Measurements from ENCODE around the gene CTNNA3. TPM values are rescaled to one million over a fixed set of nuclear protein-coding genes. Genes with fewer than 3 reads are reported as not detected.

CTNNA3 gene
- total RNA-seq, 2 donors from 2014 or later, result 3.2 to 7.2 TPM

DNA sequence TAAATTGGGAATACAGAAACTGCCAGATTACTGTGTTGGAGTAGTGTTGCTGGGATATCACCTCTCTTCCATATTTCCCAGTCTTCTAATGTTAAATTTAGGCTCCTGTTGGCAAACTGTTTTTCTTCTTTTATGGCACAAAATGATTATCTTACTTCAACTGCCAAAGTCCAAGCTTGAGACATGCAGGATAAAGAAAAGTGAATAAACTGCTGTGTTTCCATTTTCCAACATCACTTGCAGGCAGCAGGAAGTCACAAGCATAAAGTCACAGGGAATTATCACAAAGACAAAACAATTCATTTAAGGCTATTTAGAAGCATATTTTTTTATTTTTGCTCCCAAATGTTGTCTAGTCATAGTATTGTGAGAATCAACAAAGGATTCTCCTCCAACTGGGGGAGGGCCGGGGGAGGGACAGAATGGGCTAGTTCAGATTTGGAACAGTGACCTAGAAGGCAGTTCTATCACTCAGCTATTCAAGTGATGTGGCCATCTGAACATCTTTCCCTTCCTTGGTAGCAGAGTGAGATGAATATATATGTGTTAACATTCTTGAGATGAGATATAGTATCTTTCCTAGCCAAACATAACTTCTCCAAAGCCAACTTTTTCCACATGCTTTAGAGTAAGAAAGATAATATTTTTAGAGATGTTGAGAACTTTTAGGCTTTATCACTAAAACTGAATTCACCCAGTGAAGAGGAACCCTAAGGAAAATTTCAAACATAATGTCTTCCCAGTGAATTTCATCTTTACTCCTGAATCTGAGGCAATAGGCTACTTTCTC, 364.7 kb downstream of the CTNNA3 start:
- no peak overlapping the region for H3K4me3 ChIP-seq (ENCODE audit: low read length)
- H3K27me3 ChIP-seq (ENCODE audit: control insufficient read depth, insufficient read depth, low read length, poor library complexity, severe bottlenecking), result no peaks in the 10 kb centered on the region
- no peak for DNase-seq
- H3K9ac ChIP-seq (ENCODE audit: extremely low read depth, low read length, poor library complexity, severe bottlenecking), result no peak overlapping the region
- no peak overlapping the region for H3K4me3 Mint-ChIP-seq
- H3K27ac ChIP-seq (ENCODE audit: low read depth, low read length), result no peak overlapping the region
- H3K4me1 Mint-ChIP-seq, result peaks cover 3% of the 10 kb centered on the region
- no peaks in the 10 kb centered on the region for H3K36me3 ChIP-seq (ENCODE audit: control insufficient read depth, insufficient read depth, low read length)
- no peaks in the 10 kb centered on the region for H3K9me3 Mint-ChIP-seq
- no peaks in the 10 kb centered on the region for H3K36me3 Mint-ChIP-seq (ENCODE audit: low read depth)
- TF ChIP-seq, protein P1, sequence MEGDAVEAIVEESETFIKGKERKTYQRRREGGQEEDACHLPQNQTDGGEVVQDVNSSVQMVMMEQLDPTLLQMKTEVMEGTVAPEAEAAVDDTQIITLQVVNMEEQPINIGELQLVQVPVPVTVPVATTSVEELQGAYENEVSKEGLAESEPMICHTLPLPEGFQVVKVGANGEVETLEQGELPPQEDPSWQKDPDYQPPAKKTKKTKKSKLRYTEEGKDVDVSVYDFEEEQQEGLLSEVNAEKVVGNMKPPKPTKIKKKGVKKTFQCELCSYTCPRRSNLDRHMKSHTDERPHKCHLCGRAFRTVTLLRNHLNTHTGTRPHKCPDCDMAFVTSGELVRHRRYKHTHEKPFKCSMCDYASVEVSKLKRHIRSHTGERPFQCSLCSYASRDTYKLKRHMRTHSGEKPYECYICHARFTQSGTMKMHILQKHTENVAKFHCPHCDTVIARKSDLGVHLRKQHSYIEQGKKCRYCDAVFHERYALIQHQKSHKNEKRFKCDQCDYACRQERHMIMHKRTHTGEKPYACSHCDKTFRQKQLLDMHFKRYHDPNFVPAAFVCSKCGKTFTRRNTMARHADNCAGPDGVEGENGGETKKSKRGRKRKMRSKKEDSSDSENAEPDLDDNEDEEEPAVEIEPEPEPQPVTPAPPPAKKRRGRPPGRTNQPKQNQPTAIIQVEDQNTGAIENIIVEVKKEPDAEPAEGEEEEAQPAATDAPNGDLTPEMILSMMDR (conservative IDR thresholded peaks at IDR 0.05), result no peak
- H3K4me1 ChIP-seq (ENCODE audit: control insufficient read depth, insufficient read depth, low read length), result no peaks in the 10 kb centered on the region
- no peak overlapping the region for H3K27ac Mint-ChIP-seq
- no peaks in the 10 kb centered on the region for H3K27me3 Mint-ChIP-seq (ENCODE audit: insufficient read depth)
- 91% methylated on average over 1 of the region's 1 CpG; no CpG with 5 or more reads in 1 of the 2 experiments for WGBS, 2 experiments (ENCODE audit: insufficient coverage in 1 of 2, insufficient read length in 1 of 2)
- no peaks in the 10 kb centered on the region for H3K9me3 ChIP-seq (ENCODE audit: control insufficient read depth, low read length)

DNA sequence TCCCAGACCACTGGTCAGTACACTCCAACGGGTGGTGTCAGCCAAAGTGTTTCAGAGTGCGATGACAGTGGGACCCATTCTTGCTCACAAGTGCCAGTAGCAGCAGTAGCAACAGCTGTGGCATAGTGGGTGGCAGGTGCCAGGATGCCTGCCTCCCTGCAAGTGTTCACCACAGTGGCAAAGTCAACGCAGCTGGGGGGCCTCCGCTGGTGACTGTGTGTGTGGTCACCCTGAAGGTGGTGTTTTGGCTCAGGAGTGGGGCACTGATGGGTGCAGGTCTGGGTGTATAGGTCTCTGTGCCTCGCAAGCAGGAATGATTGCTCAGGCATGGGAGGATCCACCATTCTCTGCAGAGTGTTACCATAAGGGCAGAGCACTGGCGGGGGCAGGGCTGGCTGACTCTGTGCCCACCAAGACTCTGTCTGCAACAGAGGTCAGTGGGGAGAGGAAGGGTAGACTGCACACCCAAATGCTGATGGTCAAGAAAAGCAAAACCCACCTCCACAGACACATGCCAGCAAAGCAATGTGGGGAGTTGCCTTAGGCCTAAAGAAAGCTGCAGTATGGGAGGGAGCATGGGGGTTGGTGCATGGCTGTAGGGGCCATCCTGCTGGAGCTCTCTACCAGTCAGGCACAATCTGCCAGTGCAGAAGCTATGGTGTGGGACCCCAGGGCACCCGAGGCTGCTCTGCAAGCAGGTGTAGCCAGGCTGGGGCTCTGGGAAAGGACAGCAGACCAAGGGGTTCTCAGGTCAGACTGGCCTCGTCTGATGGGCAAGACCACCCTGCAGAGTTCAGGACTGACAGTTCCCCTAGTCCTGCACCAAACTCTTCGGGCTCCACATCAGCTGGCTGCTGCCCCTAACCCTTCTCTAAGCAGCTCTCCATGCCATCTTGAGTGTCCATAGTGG, 368.1 kb downstream of the CTNNA3 start:
- TF ChIP-seq, protein P1 (conservative IDR thresholded peaks at IDR 0.05), result no peak
- Histone ChIP-seq H3K27ac (ENCODE audit: low read depth, low read length) (no peak overlapping the region), H3K9ac (ENCODE audit: extremely low read depth, low read length, poor library complexity, severe bottlenecking) (no peak overlapping the region), H3K36me3 (ENCODE audit: control insufficient read depth, insufficient read depth, low read length) (no peaks in the 10 kb centered on the region), H3K4me1 (ENCODE audit: control insufficient read depth, insufficient read depth, low read length) (no peaks in the 10 kb centered on the region), H3K9me3 (ENCODE audit: control insufficient read depth, low read length) (peaks cover 9% of the 10 kb centered on the region), H3K4me3 (ENCODE audit: low read length) (no peak overlapping the region), H3K27me3 (ENCODE audit: control insufficient read depth, insufficient read depth, low read length, poor library complexity, severe bottlenecking) (no peaks in the 10 kb centered on the region)
- WGBS, 2 experiments (ENCODE audit: insufficient coverage in 1 of 2, insufficient read length in 1 of 2), result 56 to 81% methylated on average over 3 to 9 of the region's 9 CpGs
- Mint-ChIP-seq H3K27ac (no peak overlapping the region), H3K4me3 (no peak overlapping the region), H3K27me3 (ENCODE audit: insufficient read depth) (no peaks in the 10 kb centered on the region), H3K36me3 (ENCODE audit: low read depth) (no peaks in the 10 kb centered on the region), H3K4me1 (peaks cover 3% of the 10 kb centered on the region), H3K9me3 (peaks cover 17% of the 10 kb centered on the region)
- no peak for DNase-seq

DNA sequence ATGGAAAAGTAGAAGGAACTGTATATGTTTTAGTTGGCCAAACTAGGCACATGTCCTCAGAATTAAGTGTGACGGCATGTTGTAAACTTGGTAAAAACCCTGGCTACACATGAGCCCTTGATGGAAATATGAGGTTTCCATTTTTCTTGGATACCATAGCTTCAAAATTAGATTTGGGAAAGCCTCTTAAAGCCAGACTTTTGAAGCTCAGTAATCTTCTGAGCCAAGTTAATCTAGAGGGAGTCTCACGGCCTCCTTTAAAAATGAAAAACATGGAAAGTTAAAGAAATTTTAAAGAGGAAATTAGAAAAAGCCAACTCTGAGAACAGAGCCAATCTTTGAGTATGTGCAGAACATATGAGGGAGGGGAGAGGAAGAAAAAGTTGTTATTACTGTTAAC, 376.0 kb downstream of the CTNNA3 start:
- Histone ChIP-seq H3K4me1 (ENCODE audit: control insufficient read depth, insufficient read depth, low read length) (no peaks in the 10 kb centered on the region), H3K27me3 (ENCODE audit: control insufficient read depth, insufficient read depth, low read length, poor library complexity, severe bottlenecking) (no peaks in the 10 kb centered on the region), H3K9me3 (ENCODE audit: control insufficient read depth, low read length) (peaks cover 9% of the 10 kb centered on the region), H3K27ac (ENCODE audit: low read depth, low read length) (no peak overlapping the region), H3K4me3 (ENCODE audit: low read length) (no peak overlapping the region), H3K36me3 (ENCODE audit: control insufficient read depth, insufficient read depth, low read length) (no peaks in the 10 kb centered on the region), H3K9ac (ENCODE audit: extremely low read depth, low read length, poor library complexity, severe bottlenecking) (no peak overlapping the region)
- no peak for DNase-seq
- Mint-ChIP-seq H3K4me3 (no peak overlapping the region), H3K4me1 (no peaks in the 10 kb centered on the region), H3K27ac (no peak overlapping the region), H3K9me3 (peaks cover 14% of the 10 kb centered on the region), H3K27me3 (ENCODE audit: insufficient read depth) (no peaks in the 10 kb centered on the region), H3K36me3 (ENCODE audit: low read depth) (no peaks in the 10 kb centered on the region)
- TF ChIP-seq, protein P1 (conservative IDR thresholded peaks at IDR 0.05), result no peak
- WGBS, 2 experiments (ENCODE audit: insufficient coverage in 1 of 2, insufficient read length in 1 of 2), result 48 to 50% methylated on average over 2 of the region's 2 CpGs
